KMS-11 (cell line): ENCODE results near the gene NDUFS2.
A peak's percentile ranks its signal among the peaks of the same experiment; 100 is the strongest.

Source experiments
- H2AFZ ChIP-seq: fragments of 200-600 bp; sonication (generic); 2 replicates; pipeline ENCODE4 v1.6.1; 2016; ENCODE audit warnings: antibody characterized with exemption, mixed run types, low read depth
- H3K27ac ChIP-seq: fragments of 200-600 bp; sonication (generic); 2 replicates; pipeline ENCODE4 v1.6.1; 2016; ENCODE audit warnings: mild to moderate bottlenecking, mixed run types
- H3K27me3 ChIP-seq: fragments of 200-600 bp; sonication (generic); 2 replicates; pipeline ENCODE4 v1.6.1; 2017; ENCODE audit warnings: mild to moderate bottlenecking, low read depth, mixed run types, moderate library complexity; ENCODE audit not compliant: insufficient read depth
- H3K36me3 ChIP-seq: fragments of 200-600 bp; sonication (generic); 2 replicates; pipeline ENCODE4 v1.6.1; 2017; ENCODE audit warnings: mild to moderate bottlenecking, mixed run types; ENCODE audit not compliant: insufficient read depth
- H3K4me1 ChIP-seq: fragments of 200-600 bp; sonication (generic); 2 replicates; pipeline ENCODE4 v1.6.1; 2016; ENCODE audit warnings: mild to moderate bottlenecking, low read depth, mixed run types; ENCODE audit not compliant: poor library complexity, severe bottlenecking
- H3K4me2 ChIP-seq: fragments of 200-600 bp; sonication (generic); 2 replicates; pipeline ENCODE4 v1.7.0; 2016; ENCODE audit warnings: mild to moderate bottlenecking, mixed run types
- H3K4me3 ChIP-seq: fragments of 200-600 bp; sonication (generic); IDR thresholded peaks from 2 replicates; pipeline ENCODE4 v1.6.1; 2017; ENCODE audit warnings: low read depth, low read length, mixed read lengths; ENCODE audit not compliant: insufficient read depth
- H3K79me2 ChIP-seq: fragments of 200-600 bp; sonication (generic); 2 replicates; pipeline ENCODE4 v1.6.1; 2016; ENCODE audit warnings: low read depth, mixed run types; ENCODE audit not compliant: insufficient read depth
- H3K9ac ChIP-seq: fragments of 200-600 bp; sonication (generic); 2 replicates; pipeline ENCODE4 v1.6.1; 2016; ENCODE audit warnings: mild to moderate bottlenecking, mixed run types
- H4K20me1 ChIP-seq: fragments of 200-600 bp; sonication (generic); 2 replicates; pipeline ENCODE4 v1.6.1; 2016; ENCODE audit warnings: mild to moderate bottlenecking, mixed run types; ENCODE audit not compliant: insufficient read depth
- CTCF ChIP-seq: fragments of 200-600 bp; sonication (generic); conservative IDR thresholded peaks from 2 replicates; pipeline ENCODE4 v1.6.1; 2017; ENCODE audit warnings: low read depth, mild to moderate bottlenecking, antibody characterized with exemption, low read length, moderate library complexity, mixed read lengths

NDUFS2 gene

GRCh38 chr1:161182214-161182613, 20.0 kb upstream of the NDUFS2 start:
- Histone ChIP-seq H3K4me2 (peak overlapping the region; percentile 47), H4K20me1 (no peaks in the 10 kb centered on the region), H3K36me3 (no peaks in the 10 kb centered on the region), H3K4me1 (peaks cover 81% of the 10 kb centered on the region), H3K27me3 (no peaks in the 10 kb centered on the region), H2AFZ (peak overlapping the region; percentile 40), H3K79me2 (peaks cover under 1% of the 10 kb centered on the region; the same call in 1 of the 2 replicates), H3K27ac (peak overlapping the region; percentile 39), H3K4me3 (peak overlapping the region; percentile 86), H3K9ac (peak overlapping the region; percentile 1; the same call in 1 of the 2 replicates)
- TF ChIP-seq CTCF, result no peak

GRCh38 chr1:161185282-161185682, 16.9 kb upstream of the NDUFS2 start:
- TF ChIP-seq CTCF, result no peak
- no peaks in the 10 kb centered on the region for H3K36me3 ChIP-seq
- H4K20me1 ChIP-seq, result no peaks in the 10 kb centered on the region
- peaks cover 71% of the 10 kb centered on the region for H3K4me1 ChIP-seq
- peak overlapping the region; percentile 72 for H2AFZ ChIP-seq
- H3K27me3 ChIP-seq, result no peaks in the 10 kb centered on the region
- H3K79me2 ChIP-seq, result no peaks in the 10 kb centered on the region
- peak overlapping the region; percentile 5; the same call in 1 of the 2 replicates for H3K9ac ChIP-seq
- H3K4me3 ChIP-seq, result peak overlapping the region; percentile 72
- peak overlapping the region; percentile 59 for H3K4me2 ChIP-seq
- peak overlapping the region; percentile 62 for H3K27ac ChIP-seq

- TF ChIP-seq CTCF, result no peak
- Histone ChIP-seq H2AFZ (peak overlapping the region; percentile 72), H3K79me2 (no peaks in the 10 kb centered on the region), H3K4me1 (peaks cover 66% of the 10 kb centered on the region), H3K36me3 (no peaks in the 10 kb centered on the region), H4K20me1 (no peaks in the 10 kb centered on the region), H3K9ac (peak overlapping the region; percentile 5; the same call in 1 of the 2 replicates), H3K4me2 (peak overlapping the region; percentile 59), H3K27me3 (no peaks in the 10 kb centered on the region), H3K4me3 (peak overlapping the region; percentile 72), H3K27ac (peak overlapping the region; percentile 62)
These were observed 16.3 kb upstream of the NDUFS2 start for GRCh38 chr1:161185732-161186311.

- Histone ChIP-seq H3K36me3 (no peaks in the 10 kb centered on the region), H3K27me3 (no peaks in the 10 kb centered on the region), H3K4me2 (no peak overlapping the region), H3K79me2 (no peaks in the 10 kb centered on the region), H3K4me3 (no peak overlapping the region), H4K20me1 (no peaks in the 10 kb centered on the region), H2AFZ (no peak overlapping the region), H3K4me1 (peaks cover 57% of the 10 kb centered on the region), H3K27ac (no peak overlapping the region), H3K9ac (no peak overlapping the region)
- no peak for TF ChIP-seq CTCF
These were observed 14.9 kb upstream of the NDUFS2 start for GRCh38 chr1:161187311-161187710.
